Measurements from ENCODE around the gene PBX3.

The PBX3 gene

DNA sequence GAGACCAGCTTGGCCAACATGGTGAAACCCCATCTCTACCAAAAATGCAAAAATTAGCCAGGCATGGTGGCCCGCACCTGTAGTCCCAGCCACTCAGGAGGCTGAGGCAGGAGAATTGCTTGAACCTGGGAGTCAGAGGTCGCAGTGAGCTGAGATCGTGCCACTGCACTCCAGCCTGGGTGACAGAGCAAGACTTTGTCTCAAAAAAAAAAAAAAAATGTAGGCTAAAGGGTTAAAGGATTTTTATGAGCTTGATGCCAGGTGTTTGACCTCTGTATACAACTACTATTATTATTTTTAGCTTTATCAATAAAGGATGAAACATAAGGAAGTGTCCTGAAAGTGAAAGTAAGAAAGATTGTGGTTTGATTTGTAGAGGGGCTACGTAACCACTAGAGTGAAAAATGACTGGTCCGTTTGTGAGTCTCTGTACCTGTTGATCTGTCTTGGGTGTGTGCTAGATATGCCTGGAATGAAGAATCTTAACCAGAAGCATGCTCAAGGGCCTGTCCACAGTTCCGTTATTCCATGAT is 76.8 kb downstream of the PBX3 start:
- DNase-seq (ENCODE audit: low spot score) = peak; percentile 67

DNA sequence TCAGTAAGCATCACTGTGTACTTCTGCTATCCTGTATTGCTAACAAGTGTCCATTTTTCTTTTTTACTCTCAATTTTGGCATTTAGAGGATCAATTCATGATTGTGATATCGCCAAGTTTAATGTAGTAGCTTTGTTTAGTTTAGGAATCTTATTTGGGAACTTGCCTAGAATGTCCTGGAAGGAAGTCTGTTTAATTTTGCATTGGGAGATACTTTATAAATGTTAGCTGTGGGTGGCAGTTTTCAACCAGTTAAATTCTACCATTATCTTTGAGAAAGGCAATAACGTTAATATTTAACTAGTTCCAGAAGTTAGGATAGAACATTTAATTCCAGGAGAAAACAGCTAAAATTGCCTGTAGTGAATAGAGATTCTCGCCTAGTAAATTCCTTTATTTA is 78.6 kb downstream of the PBX3 start:
- no peak for DNase-seq (ENCODE audit: low spot score)

DNA sequence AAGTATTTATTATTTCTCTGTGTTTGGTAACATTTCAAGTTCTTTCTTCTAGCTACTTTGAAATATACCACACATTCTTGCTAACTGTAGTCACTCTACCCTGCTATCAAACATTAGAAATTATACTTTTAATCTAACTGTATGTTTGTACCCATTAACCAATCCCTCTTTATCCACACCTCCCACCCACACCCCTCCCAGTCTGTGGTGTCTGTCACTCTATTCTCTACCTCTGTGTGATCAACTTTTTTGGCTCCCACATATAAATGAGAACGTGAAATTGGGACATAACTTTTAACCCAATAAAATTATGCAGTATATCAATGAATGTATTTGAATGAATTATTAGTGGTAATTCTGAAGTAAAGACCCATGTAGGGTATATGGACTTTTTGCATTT is 79.7 kb downstream of the PBX3 start:
- no peak for DNase-seq (ENCODE audit: low spot score)

DNA sequence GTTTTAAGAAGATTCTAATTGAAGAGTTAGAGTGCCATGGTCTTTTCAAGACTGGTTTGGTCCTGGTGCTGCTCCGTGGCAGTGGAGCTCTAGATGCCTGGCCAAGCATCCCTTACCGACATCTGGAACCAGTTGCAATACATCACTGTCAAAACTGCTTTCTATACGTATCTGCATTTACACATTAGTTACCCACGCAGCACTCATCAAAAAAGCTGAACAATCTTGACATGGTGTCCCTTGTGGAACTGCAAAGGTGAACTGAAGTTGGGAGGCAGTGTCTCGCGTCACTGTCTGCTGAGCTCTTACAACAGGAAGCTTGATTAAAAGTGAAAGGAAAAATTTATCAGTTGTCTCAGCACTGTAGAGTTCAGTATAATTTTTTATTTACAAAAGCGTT is 82.6 kb downstream of the PBX3 start:
- DNase-seq (ENCODE audit: low spot score) = peak; percentile 66

DNA sequence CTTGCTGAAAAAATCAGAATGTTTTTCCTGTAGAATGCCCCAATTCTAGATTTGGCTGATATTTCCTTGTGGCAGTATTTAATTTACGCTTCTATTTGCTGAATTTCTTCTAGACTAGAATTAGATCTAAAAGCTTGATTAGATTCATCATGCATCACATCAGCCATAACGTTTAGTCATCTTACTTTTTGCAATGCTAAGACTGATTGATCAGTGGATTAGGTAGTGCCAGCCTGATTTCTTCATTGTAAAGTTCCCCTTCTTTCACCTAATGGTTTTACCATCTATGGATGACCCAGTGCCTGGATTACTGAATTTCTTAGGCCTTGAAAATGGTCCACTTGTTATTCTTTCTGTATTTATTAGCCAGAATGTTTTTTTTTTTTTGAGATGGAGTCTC is 83.9 kb downstream of the PBX3 start:
- no peak for DNase-seq (ENCODE audit: low spot score)

DNA sequence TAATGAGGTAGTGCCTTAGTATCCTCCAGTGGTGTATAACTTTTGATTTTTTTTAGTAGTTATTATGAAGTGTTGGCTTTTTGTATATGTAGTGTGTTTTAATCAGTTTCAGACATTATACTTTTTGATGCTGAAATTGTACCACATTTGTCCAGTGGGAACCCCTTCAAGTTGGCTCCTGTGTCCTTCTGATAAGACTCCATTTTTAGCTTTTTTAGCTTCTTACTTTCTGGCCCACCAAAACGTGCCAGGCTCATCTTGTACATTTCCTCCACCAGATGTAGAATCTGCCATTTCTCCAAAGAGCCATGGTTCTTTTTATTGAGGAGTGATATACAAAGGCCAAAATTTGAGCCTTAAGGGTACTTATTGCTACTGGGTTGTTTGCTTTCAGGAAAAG is 84.4 kb downstream of the PBX3 start:
- no peak for DNase-seq (ENCODE audit: low spot score)

DNA sequence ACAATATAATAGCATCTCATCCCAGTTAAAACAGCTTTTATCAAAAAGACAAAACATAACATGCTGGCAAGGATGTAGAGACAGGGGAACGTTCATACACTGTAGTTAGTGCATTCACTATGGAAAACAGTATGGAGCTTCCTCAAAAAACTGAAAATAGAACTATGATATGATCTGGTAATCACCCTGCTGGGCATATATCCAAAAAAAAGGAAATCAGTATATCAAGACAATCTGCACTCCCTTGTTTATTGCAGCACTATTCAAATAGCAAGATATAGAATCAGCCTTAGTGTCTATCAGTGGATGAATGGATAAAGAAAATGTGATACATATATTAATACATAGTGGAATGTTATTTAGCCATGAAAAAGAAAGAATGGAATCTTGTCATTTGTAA is 88.5 kb downstream of the PBX3 start:
- DNase-seq (ENCODE audit: low spot score) = no peak

DNA sequence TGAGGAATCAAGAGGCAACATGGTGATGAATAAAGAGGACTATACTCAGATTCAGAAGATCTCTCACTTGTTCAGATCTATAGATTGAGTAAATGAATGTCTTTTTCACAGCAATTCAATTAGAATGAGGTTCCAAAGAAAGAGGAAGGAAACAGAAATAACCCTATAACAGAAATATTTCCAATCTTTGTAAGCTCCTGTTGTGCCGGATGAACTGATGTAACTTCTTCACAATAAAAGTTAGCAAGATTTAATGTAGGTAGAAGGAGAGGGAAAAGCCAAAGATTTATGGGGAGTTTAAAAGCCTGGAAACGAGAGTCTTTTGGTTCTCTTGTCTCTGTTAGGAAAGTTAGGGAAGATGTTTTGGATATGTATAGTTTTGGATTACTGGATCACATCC is 92.1 kb downstream of the PBX3 start:
- no peak for DNase-seq (ENCODE audit: low spot score)

DNA sequence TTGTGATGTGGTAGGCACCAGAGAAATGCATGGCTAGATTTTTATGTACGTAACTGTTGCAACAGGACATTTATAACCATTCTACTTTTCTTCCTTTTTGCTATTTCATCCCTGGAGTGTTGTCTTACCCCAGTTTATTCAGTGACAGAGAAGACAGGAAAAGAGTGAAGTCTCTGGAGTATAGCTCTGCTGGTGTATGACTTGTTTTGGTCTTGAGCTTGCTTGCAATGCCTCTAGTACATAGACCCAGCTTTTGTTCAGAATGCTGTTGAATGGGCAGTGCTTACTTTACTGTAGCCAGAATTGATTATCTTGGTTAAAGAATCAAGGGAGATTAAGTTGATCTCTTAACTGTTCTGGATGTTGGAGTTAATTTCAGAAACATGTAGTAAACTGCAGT is 94.3 kb downstream of the PBX3 start:
- no peak for DNase-seq (ENCODE audit: low spot score)

DNA sequence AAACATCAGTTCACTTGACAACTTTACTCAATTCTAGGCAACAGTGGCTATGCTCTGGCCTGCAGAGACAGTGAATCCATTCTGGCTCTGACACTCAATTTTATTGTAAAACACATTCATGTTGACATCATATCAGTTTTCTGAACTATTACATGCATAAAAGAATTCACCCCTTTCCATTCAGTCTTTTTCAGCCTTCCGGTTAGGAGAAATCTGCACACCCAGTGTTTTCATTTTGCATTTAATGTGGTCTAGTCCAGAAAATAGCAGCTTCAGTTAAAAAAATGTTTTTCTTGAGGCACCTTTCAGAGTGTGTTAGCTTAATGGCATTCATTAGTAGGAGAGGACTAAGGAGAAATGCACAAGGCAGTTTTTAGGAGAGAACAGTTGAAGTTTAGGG is 95.1 kb downstream of the PBX3 start:
- no peak for DNase-seq (ENCODE audit: low spot score)

DNA sequence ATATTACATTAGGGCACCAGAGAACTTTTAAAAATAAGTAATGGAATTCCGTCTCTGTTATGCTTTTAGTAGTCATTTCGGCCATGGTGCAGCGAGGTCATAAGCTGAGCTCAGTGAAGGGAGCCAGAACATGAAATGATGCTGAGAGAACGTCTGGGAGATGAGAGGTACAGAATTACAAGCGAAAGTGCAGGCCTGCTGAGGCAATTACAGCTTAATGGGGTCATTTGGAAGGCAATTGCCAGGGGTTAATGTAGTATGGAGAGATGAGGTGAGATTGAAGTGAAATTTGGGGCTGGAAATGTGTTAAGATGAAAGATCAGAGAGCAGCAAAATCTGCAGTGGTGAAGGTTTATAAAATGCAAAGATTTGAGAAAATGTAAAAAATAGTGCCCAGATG is 96.5 kb downstream of the PBX3 start:
- no peak for DNase-seq (ENCODE audit: low spot score)

DNA sequence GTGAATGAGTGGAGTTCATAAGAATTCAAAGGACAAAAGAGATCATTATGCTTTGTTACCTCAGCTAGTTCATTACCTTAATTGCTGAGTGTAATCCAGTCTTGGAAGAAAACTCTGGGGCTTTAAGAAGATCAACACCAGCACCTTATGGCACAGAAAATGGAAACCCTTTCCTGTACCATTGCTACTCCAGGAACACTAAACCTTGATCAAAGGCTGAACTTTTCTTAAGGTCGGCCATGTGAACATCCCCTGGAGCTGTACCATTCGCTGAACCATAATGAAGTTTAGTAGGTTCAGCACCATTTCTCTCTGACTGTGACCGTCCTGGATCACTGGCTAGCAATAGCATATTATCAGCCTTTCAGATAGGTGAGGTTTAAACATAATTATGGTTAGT is 97.4 kb downstream of the PBX3 start:
- no peak for DNase-seq (ENCODE audit: low spot score)

DNA sequence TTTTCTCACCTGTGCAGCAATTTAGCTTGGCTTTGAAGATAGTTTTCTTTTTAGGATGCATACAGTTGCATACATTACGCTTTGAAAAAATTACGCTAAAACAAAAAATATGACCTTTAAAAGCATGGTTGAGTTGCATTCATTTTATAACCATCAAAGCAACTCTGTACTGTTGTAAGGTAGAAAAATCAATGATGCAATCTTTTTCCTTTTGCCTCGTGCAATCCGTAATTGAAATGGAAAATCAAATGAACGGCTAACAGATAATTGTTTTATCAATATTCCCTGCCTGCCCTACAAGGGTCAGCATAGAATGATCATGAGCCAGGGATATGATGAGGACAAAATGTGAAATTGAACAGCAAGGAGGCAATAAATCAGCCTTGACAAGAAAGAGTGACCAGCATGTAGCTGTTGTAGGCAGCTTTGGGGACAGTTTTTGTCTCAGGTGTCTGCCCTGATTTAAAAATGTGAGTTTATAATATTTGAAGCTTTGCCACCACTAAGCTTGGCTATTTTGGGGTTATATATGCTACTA is 98.2 kb downstream of the PBX3 start:
- no peak for DNase-seq (ENCODE audit: low spot score)

DNA sequence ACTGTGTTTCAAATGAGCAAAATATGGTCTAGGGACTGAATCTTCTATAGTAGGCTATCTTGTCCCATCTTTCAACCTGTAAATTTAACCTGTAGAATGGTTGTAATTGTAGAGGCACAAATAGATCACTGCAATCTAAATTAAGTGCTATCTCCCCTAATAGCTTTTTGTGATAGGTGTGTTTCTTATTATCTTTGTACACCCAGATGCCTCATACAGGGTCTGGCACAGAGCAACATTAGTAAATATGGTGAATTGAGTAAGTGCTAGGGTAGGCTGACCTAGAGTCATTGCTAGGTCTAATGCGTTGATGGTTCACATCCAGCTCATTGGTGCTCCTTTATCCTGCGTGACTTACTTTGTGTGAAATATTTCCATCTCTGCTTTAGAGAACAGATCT is 100.6 kb downstream of the PBX3 start:
- DNase-seq (ENCODE audit: low spot score) = no peak

DNA sequence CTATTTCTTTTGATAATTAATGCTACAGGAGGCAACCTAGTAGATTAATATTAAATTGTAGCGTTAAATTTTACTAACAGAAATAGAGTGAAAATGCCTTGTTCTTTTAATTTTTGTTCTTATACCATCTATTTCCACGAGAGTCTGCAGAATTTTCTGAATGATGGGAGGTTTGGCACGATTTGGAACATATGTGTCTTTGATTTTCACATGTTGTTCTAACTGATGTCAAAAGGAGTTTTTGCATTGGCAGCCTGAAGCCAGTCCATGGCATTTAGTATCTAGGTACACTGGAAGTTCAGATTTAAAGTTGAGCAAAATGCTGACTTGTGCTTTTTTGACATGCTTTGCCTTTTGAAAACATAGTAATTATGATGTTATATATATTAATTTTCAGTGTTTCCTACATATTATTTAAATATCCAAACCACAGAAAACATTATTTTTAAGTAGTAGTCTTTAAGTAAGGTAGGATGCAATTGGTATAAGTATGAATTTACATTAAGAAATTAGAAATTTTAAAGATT is 103.0 kb downstream of the PBX3 start:
- no peak for DNase-seq (ENCODE audit: low spot score)

DNA sequence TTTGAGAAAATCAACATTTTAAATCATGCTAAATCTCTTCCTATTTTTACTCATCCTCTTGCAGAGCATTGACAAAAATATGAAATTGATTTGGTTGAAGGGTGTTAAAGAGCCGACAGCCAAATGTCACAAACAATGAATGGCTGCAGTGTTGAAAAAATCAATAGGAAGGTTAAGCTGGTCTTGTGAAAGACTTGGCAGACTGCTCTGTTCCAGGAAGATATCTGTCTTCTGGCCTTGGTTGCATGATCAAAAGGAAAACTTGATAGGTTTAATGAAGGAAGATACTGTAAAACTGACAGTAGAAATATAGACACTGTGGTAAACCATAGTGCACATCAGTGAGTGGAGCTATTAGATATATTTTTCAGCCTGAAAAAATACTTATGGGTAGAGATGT is 103.6 kb downstream of the PBX3 start:
- no peak for DNase-seq (ENCODE audit: low spot score)

DNA sequence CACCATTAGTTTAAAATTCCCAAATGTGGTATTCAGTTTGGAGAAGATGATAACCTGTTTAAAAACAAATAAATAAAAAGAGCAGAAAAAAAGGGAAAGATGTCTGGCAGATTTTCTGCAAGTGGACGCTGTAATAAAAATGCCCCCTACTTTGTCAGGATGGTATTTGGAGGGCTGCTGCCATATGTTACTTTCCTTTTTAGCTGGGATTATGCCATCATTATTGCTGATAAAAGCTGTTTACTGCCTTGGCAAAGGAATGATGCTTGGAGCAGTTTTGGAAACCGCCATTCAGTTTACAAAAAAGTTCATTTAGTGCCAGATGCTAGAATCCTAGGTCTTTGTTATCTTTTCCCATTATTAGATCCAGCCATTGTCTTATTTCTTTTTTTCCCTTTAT is 104.8 kb downstream of the PBX3 start:
- no peak for DNase-seq (ENCODE audit: low spot score)

DNA sequence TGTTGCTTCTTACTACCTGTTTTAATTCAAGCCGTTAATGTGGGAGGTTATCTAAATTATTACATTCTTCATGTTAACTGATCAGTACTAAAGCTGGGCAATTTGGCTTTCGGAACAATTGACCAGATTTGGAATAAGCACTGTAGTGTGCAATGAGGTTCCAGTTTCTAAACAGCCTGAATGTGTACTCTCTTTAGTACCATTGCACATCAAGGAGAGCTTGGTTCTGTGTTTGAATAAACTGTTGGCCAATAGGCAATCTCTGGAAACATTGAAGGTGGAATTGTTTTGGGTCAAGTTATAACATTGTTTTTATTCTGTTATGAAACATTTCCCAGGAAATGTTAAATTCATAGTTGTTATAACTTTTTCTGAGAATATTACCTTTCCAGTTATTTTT is 105.2 kb downstream of the PBX3 start:
- DNase-seq (ENCODE audit: low spot score) = no peak

DNA sequence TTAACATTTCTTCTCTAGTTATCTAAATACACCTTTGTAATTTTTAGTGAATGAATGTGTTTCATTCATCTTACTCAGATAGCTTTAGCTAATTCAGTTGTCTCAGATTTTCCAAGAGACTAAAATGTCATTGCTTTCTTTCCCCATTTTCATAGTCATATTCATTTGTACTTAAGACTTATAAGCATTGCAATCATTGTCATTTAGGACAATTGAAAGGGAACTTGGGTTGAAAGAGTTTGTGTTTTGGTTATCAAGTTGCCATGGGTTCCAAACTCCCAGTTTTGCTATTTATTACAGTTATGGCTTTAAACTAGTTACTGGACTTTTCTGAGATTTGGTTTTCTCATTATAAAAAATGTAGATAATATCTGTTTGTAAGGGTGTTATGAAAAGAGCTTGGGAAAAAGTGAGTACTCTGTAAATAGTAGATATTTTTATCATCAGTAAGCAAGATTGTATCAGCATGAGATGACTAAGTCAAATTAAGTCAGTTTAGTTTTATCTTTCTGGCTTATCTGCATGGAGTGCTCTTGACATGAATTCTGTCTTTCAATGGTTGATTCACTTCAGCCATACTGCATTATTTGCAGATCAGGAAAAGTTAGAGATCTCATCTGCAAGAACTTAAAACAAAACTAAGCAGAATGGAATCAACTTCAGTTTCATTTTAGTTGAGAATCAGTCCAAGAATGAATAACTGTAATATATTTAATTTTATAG is 107.5 kb downstream of the PBX3 start:
- DNase-seq (ENCODE audit: low spot score) = no peak

DNA sequence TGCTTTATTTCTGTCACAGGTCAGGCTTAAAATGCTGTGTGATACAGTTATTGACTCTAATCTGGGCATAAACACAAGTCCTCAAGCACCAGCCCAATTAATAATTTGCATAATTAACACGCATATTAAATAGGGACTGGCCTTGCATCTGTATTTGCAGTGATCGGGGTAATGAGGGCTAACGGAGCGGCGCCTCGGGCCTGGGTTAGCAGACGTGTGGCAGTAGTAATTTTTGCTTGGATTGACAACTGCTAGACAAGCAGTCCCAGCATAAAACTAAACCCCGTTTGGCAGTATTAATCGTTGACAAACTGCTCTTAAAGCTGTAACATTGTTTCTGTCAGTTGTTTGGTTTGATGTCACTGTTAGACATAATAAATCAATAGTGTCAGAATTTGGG is 109.2 kb downstream of the PBX3 start:
- DNase-seq (ENCODE audit: low spot score) = no peak

DNA sequence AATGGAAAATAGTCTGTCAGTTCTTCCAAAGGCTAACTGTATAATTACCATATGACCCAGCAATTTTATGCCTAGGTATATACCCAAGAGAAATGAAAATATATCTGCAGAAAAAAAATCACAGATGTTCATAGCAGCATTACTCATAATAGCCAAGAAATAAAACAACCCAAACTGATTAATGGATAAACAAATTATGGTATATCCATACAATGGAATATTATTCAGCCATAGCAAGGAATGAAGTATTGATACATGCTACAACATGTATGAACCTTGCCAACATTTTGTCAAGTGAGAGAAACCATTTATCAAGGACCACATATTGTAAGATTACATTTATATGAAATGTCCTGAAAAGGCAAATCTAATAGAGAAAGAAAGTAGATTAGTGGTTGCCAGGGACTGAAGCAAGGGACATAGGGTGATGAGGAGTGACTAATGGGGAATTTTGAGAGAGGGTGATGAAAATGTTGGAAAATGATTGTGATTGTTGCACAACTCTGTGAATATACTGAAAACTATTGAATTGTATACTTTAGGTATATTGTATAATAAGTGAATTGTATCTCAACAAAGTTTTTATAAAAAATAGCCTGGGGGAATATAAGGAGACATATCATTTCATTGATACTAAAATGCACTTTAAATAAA is 114.4 kb downstream of the PBX3 start:
- no peak for DNase-seq (ENCODE audit: low spot score)

DNA sequence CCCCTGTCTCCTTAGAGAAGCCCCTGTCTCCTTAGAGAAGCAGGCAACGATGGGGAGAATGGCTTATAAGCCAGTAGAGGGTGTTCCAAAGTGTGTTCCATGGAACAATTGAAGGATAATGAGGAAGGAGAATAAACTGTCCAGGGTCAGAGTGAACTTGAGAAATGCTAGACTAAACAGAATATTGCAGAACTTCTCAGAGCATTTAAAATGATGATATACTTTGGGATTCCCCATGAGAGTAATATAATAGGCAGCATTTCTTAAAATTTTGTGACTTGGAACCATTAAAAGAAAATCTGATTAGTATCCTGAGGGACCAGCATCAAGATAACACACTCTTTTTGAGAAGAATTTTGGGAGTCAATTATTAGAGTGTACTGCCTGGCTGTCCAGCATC is 116.8 kb downstream of the PBX3 start:
- DNase-seq (ENCODE audit: low spot score) = no peak

DNA sequence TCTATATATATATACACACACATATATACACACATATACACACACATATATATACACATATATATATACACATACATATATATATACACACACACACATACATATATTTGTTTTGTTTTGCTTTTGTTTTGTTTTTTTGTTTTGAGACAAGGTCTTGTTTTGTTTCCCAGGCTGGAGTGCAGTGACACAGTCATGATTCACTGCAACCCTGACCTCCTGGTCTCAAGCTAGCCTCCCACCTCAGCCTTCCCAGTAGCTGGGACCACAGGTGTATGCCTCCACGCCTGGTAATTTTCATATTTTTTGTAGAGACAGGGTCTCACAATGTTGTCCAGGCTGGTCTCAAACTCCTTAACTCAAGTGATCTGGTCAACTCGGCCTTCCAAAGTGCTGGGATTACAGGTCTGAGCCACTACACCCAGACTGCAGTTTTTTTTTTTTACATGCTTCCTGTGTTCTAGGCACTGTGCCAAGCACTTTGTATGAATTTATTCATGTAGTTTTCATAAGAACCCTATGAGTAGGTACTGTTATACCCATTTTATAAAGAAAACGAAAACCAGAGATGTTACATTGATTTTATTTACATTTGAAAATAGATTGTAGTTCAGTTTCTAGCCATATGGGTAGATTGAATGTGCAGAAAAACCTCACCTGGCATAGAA is 120.7 kb downstream of the PBX3 start:
- no peak for DNase-seq (ENCODE audit: low spot score)
